SK-N-SH treated with all-trans-retinoic acid at 6 μM for 48 hours (cell line): ENCODE data around the gene IKZF2.

Experiments
- ATAC-seq: fragments of 200-7000 bp; cut with Tn5 transposase; 3 replicates; pipeline ENCODE4 v1.9.1; 2020; ENCODE audit warnings: mild to moderate bottlenecking, moderate library complexity
- ARNTL ChIP-seq: fragments of 450-650 bp; formaldehyde crosslinking; IDR thresholded peaks from 2 replicates; pipeline ENCODE4 v1.5.0; 2020; ENCODE audit warnings: low read depth, mild to moderate bottlenecking, moderate library complexity, borderline replicate concordance
- BACH2 ChIP-seq: fragments of 250-450 bp; sonication (Bioruptor Pico); IDR thresholded peaks from 2 replicates; pipeline ENCODE4 v1.9.0; 2021; ENCODE audit warnings: mild to moderate bottlenecking, borderline replicate concordance
- CSDC2 ChIP-seq: fragments of 250-450 bp; sonication (Bioruptor Pico); IDR thresholded peaks from 2 replicates; pipeline ENCODE4 v1.5.0; 2020; ENCODE audit warnings: mild to moderate bottlenecking, moderate library complexity
- ESRRG ChIP-seq: fragments of 250-450 bp; sonication (Bioruptor Pico); IDR thresholded peaks from 2 replicates; pipeline ENCODE4 v1.6.1; 2021; ENCODE audit warnings: mild to moderate bottlenecking
- ISL1 ChIP-seq: fragments of 250-450 bp; sonication (Bioruptor Pico); IDR thresholded peaks from 2 replicates; pipeline ENCODE4 v2.1.2; 2022; ENCODE audit warnings: mild to moderate bottlenecking, moderate library complexity
- OSR1 ChIP-seq: fragments of 250-450 bp; sonication (Bioruptor Pico); IDR thresholded peaks from 2 replicates; pipeline ENCODE4 v1.8.0; 2022; ENCODE audit warnings: moderate library complexity, mild to moderate bottlenecking, inconsistent platforms
- PPARA ChIP-seq: fragments of 250-450 bp; sonication (Bioruptor Pico); IDR thresholded peaks from 2 replicates; pipeline ENCODE4 v1.5.0; 2020; ENCODE audit warnings: mild to moderate bottlenecking, borderline replicate concordance
- RARB ChIP-seq: fragments of 250-450 bp; sonication (Bioruptor Pico); IDR thresholded peaks from 2 replicates; pipeline ENCODE4 v1.8.0; 2021; ENCODE audit warnings: mild to moderate bottlenecking, moderate library complexity
- SNAI2 ChIP-seq: fragments of 250-450 bp; sonication (Bioruptor Pico); IDR thresholded peaks from 2 replicates; pipeline ENCODE4 v1.5.0; 2020; ENCODE audit warnings: mild to moderate bottlenecking, moderate library complexity
- TCF4 ChIP-seq: fragments of 250-450 bp; sonication (Bioruptor Pico); IDR thresholded peaks from 2 replicates; pipeline ENCODE4 v1.8.0; 2021; ENCODE audit warnings: mild to moderate bottlenecking, moderate library complexity, borderline replicate concordance
- TOX ChIP-seq: fragments of 250-450 bp; sonication (Bioruptor Pico); IDR thresholded peaks from 2 replicates; pipeline ENCODE4 v1.8.0; 2021; ENCODE audit warnings: mild to moderate bottlenecking, moderate library complexity, borderline replicate concordance
- ZC3H10 ChIP-seq: fragments of 250-450 bp; sonication (Bioruptor Pico); IDR thresholded peaks from 2 replicates; pipeline ENCODE4 v1.5.1; 2021; ENCODE audit warnings: mild to moderate bottlenecking, moderate library complexity
- ZFP3 ChIP-seq: fragments of 250-450 bp; sonication (Bioruptor Pico); IDR thresholded peaks from 2 replicates; pipeline ENCODE4 v1.5.0; 2020; ENCODE audit warnings: mild to moderate bottlenecking, moderate library complexity
- ZFP30 ChIP-seq: fragments of 450-650 bp; formaldehyde crosslinking; IDR thresholded peaks from 2 replicates; pipeline ENCODE4 v1.5.0; 2022; ENCODE audit warnings: mild to moderate bottlenecking, moderate library complexity
- ZNF565 ChIP-seq: fragments of 450-650 bp; formaldehyde crosslinking; conservative IDR thresholded peaks from 2 replicates; pipeline ENCODE4 v1.5.0; 2020; ENCODE audit warnings: low read depth, mild to moderate bottlenecking, moderate library complexity
- ZNF70 ChIP-seq: fragments of 450-650 bp; formaldehyde crosslinking; IDR thresholded peaks from 2 replicates; pipeline ENCODE4 v1.5.0; 2020; ENCODE audit warnings: mild to moderate bottlenecking, moderate library complexity
- ZNF8 ChIP-seq: fragments of 450-650 bp; formaldehyde crosslinking; IDR thresholded peaks from 2 replicates; pipeline ENCODE4 v1.5.0; 2020; ENCODE audit warnings: mild to moderate bottlenecking, moderate library complexity
- TF ChIP-seq, protein P1 (sequence below): fragments of 250-450 bp; sonication (Bioruptor Pico); IDR thresholded peaks from 2 replicates; pipeline ENCODE4 v1.5.0; 2020; ENCODE audit warnings: mild to moderate bottlenecking, moderate library complexity
- TF ChIP-seq, protein P2 (sequence below): fragments of 250-450 bp; sonication (Bioruptor Pico); IDR thresholded peaks from 2 replicates; pipeline ENCODE4 v1.5.1; 2020; ENCODE audit warnings: low read depth, mild to moderate bottlenecking, moderate library complexity
- TF ChIP-seq, protein P3 (sequence below): fragments of 250-450 bp; sonication (Bioruptor Pico); IDR thresholded peaks from 2 replicates; pipeline ENCODE4 v1.5.1; 2021; ENCODE audit warnings: mild to moderate bottlenecking, moderate library complexity
- TF ChIP-seq, protein P4 (sequence below): fragments of 250-450 bp; sonication (Bioruptor Pico); IDR thresholded peaks from 2 replicates; pipeline ENCODE4 v1.8.0; 2020; ENCODE audit warnings: mild to moderate bottlenecking, moderate library complexity, borderline replicate concordance

Gene IKZF2

DNA sequence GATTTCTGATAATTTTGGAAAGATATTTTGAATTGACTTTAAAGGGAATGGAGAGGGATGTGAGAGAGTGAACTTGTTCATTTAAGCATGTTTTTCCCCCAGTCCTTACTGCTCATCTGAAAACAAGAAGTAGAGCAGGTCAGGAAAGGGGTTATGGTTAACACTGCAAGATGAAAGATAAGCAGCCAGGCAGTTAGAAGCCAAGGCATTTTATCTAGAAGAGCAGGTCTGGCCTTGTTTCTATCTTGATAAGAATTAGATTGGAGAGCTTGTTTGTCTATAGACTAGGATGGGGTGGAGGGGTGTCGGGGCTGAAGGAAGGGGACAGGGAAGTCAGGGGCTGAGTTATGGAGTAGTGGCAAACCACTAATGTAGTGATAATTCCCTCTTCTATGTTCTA is 171.6 kb downstream of the IKZF2 start:
- no peak; the same call in 2 of the 3 replicates for ATAC-seq
- peak; percentile 63; the same call in 1 of the 2 replicates for TF ChIP-seq TCF4 (CRISPR knock-in tag)
- no peak for TF ChIP-seq ESRRG
- TF ChIP-seq, protein P1, sequence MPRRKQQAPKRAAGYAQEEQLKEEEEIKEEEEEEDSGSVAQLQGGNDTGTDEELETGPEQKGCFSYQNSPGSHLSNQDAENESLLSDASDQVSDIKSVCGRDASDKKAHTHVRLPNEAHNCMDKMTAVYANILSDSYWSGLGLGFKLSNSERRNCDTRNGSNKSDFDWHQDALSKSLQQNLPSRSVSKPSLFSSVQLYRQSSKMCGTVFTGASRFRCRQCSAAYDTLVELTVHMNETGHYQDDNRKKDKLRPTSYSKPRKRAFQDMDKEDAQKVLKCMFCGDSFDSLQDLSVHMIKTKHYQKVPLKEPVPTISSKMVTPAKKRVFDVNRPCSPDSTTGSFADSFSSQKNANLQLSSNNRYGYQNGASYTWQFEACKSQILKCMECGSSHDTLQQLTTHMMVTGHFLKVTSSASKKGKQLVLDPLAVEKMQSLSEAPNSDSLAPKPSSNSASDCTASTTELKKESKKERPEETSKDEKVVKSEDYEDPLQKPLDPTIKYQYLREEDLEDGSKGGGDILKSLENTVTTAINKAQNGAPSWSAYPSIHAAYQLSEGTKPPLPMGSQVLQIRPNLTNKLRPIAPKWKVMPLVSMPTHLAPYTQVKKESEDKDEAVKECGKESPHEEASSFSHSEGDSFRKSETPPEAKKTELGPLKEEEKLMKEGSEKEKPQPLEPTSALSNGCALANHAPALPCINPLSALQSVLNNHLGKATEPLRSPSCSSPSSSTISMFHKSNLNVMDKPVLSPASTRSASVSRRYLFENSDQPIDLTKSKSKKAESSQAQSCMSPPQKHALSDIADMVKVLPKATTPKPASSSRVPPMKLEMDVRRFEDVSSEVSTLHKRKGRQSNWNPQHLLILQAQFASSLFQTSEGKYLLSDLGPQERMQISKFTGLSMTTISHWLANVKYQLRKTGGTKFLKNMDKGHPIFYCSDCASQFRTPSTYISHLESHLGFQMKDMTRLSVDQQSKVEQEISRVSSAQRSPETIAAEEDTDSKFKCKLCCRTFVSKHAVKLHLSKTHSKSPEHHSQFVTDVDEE, result 0 out of 2 replicates have a peak, but pooled peaks have one; percentile 14
- TF ChIP-seq ZFP30 (CRISPR knock-in tag), result no peak
- TF ChIP-seq ZC3H10 (CRISPR knock-in tag), result no peak

DNA sequence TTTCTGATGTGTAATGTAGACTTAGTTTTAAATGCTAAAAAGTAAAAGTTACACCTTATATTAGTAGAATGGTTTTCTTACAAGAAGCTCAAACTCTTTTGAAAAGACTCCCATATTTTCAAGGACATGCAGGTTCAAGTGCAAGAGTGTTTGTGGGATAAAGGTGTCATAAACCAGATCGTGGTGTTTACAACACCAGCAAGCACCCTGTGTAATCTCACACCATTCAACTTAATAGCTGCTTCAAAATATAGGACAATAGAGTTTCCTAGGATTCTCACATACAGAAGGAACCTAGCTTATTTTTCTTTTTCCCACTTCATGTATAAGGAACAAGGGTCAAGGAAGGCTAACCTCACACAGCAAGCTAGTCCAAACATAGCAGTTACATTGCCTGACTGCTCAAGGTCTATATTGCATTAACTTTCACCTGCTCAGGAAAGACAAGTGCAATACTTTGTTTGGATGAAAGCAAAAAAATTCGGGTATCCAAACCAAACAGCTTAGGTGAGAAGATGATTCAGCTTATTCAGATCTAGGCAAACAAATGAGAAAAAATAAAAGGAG is 172.3 kb downstream of the IKZF2 start:
- TF ChIP-seq, protein P2, sequence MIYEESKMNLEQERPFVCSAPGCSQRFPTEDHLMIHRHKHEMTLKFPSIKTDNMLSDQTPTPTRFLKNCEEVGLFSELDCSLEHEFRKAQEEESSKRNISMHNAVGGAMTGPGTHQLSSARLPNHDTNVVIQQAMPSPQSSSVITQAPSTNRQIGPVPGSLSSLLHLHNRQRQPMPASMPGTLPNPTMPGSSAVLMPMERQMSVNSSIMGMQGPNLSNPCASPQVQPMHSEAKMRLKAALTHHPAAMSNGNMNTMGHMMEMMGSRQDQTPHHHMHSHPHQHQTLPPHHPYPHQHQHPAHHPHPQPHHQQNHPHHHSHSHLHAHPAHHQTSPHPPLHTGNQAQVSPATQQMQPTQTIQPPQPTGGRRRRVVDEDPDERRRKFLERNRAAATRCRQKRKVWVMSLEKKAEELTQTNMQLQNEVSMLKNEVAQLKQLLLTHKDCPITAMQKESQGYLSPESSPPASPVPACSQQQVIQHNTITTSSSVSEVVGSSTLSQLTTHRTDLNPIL (CRISPR knock-in tag), result no peak
- TF ChIP-seq ZFP30 (CRISPR knock-in tag), result no peak
- TF ChIP-seq TCF4 (CRISPR knock-in tag), result no peak
- TF ChIP-seq TOX (CRISPR knock-in tag), result no peak
- TF ChIP-seq PPARA, result no peak
- no peak for TF ChIP-seq ZFP3 (CRISPR knock-in tag)
- no peak for ATAC-seq

DNA sequence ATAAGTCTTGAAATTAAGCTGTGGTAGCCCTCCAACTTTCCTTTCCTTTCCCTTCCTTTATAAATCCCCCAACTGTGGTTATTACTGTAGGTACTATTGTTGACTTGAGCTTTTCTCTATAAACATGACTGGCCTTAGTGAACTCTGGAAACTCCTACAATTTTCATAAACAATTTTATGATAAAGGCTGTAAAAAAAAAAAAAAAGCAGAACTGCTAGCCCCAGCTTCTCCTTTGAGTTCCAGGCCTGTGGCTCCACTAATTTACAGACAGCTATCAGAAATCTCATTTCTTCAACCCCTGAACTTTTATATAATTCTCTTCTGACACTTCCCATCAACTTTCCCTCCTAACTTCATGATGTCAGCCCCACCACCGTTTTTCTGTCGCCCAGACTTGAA is 174.3 kb downstream of the IKZF2 start:
- no peak for ATAC-seq
- TF ChIP-seq, protein P3, sequence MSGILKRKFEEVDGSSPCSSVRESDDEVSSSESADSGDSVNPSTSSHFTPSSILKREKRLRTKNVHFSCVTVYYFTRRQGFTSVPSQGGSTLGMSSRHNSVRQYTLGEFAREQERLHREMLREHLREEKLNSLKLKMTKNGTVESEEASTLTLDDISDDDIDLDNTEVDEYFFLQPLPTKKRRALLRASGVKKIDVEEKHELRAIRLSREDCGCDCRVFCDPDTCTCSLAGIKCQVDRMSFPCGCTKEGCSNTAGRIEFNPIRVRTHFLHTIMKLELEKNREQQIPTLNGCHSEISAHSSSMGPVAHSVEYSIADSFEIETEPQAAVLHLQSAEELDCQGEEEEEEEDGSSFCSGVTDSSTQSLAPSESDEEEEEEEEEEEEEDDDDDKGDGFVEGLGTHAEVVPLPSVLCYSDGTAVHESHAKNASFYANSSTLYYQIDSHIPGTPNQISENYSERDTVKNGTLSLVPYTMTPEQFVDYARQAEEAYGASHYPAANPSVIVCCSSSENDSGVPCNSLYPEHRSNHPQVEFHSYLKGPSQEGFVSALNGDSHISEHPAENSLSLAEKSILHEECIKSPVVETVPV (CRISPR knock-in tag), result no peak

DNA sequence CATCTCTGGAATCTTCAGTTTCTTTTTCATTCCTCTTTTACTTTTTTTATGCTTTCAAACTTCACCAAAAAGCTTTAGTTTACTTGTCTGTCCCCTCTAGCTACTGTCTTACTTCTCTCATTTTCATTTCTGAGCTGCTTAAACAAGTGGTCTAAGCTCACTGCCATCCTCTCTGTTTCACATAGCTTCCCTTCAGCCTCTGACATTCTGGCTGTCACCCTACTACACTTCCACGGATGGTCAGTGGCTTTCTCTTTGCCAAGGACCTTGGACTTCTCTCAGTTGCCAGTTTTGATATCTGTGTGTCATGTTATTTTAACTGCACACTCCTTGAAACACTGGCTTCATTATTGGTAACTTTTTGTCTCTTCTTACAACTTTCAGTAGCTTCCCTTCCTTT is 176.1 kb downstream of the IKZF2 start:
- TF ChIP-seq, protein P3 (CRISPR knock-in tag), result no peak
- TF ChIP-seq PPARA (no peak), ZFP30 (CRISPR knock-in tag) (no peak), OSR1 (CRISPR knock-in tag) (no peak), ZNF70 (CRISPR knock-in tag) (no peak), ESRRG (no peak), TOX (CRISPR knock-in tag) (no peak), ZNF565 (CRISPR knock-in tag) (no peak), ISL1 (CRISPR knock-in tag) (no peak)
- TF ChIP-seq, protein P4, sequence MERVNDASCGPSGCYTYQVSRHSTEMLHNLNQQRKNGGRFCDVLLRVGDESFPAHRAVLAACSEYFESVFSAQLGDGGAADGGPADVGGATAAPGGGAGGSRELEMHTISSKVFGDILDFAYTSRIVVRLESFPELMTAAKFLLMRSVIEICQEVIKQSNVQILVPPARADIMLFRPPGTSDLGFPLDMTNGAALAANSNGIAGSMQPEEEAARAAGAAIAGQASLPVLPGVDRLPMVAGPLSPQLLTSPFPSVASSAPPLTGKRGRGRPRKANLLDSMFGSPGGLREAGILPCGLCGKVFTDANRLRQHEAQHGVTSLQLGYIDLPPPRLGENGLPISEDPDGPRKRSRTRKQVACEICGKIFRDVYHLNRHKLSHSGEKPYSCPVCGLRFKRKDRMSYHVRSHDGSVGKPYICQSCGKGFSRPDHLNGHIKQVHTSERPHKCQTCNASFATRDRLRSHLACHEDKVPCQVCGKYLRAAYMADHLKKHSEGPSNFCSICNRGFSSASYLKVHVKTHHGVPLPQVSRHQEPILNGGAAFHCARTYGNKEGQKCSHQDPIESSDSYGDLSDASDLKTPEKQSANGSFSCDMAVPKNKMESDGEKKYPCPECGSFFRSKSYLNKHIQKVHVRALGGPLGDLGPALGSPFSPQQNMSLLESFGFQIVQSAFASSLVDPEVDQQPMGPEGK, result no peak
- no peak for ATAC-seq

DNA sequence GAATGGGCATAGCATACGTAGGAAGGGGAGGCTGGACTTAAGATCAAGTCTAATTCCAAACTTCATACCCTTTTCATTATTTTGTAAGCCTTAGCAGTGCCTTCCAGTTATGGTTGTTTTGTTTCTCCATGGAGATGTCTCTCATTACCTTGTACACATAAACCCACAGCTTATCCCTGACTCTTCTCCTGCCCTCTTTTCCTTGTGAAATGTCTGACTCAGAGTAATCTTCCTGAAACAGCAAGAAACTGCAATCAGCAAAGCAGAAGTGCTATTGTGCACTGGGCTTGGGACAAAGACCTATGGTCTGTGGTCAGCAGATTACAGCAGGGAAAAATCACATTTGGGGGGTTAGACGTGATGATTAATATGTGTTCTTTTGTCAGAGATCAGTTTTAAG is 176.7 kb downstream of the IKZF2 start:
- TF ChIP-seq ZFP30 (CRISPR knock-in tag), result no peak
- TF ChIP-seq ZFP3 (CRISPR knock-in tag), result no peak
- no peak for TF ChIP-seq OSR1 (CRISPR knock-in tag)
- no peak for TF ChIP-seq CSDC2 (CRISPR knock-in tag)
- TF ChIP-seq ZNF70 (CRISPR knock-in tag), result no peak
- TF ChIP-seq SNAI2 (CRISPR knock-in tag), result no peak
- no peak for TF ChIP-seq TOX (CRISPR knock-in tag)
- no peak for TF ChIP-seq ARNTL
- TF ChIP-seq, protein P4, result no peak
- TF ChIP-seq TCF4 (CRISPR knock-in tag), result no peak
- TF ChIP-seq, protein P2 (CRISPR knock-in tag), result no peak
- TF ChIP-seq BACH2 (CRISPR knock-in tag), result no peak
- TF ChIP-seq ZNF8 (CRISPR knock-in tag), result no peak
- no peak for TF ChIP-seq ZC3H10 (CRISPR knock-in tag)
- no peak for TF ChIP-seq RARB
- ATAC-seq, result no peak
